Midbrain (tissue), 1 donor: ENCODE results near the gene UNG.
"Not testable (repeated sequence)": the region's sequence is repeated elsewhere in the genome, so short reads cannot be mapped to it uniquely, and the experiment has no call there.

Experiments
- DNase-seq: peaks from one replicate; lab custom pipeline; 2025; lab: John Stamatoyannopoulos, UW

The UNG gene

GRCh38 chr12:109097435-109098182, at the start of gene UNG:
Gene UNG (plus strand): TSS chr12:109097597. CDS start chr12:109097680, 83 bp downstream.
- DNase-seq: peak; percentile 97

GRCh38 chr12:109048706-109049105, 48.7 kb upstream of the UNG start:
- DNase-seq: not testable (repeated sequence)

- DNase-seq: not testable (repeated sequence)
Observed at GRCh38 chr12:109049794-109050193, 47.6 kb upstream of the UNG start.

- DNase-seq: no peak
Observed at GRCh38 chr12:109052097-109052413, 45.3 kb upstream of the UNG start.

DNA sequence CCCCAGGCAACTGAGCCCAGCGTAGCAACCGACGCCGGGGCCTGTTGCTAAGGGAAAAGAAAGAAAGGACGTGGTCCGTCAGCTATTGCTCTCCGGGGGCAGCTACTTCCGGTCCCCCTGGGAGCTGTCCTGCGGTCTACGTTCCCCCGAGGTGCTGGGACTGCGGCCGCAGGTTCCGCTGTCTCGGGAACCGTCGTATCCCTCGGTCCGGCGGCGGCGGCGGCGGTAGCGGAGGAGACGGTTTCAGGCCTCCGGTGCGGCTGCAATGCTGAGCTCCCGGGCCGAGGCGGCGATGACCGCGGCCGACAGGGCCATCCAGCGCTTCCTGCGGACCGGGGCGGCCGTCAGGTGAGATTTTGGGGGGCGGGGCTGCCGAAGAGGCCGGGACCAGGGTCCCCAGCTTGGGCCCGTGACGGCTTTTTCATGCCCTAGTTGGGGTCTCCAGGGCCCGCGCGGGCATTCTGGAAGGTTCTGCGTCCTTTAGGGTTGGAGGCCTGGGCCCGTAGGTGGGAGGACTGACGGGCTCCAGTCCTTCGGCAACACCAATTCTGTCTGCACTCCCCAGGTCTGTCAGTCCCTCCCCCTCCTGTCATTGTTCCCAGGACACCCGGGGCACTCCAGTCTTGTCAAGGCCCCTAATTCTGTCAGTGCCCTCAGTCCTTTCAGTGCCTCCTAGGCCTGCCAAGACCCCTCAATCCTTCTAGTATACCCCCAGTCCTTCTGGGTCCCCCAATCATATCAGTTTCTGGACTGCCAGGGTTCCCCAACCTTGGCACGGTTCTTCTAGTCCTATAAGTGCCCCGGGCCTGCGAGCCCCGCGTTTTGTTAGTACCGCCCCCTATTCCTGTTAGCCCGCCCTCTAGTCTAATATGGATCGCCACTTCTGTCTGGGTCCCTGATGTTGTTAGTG, 44.7 kb upstream of the UNG start, which contains the start of gene USP30:
Gene USP30 (plus strand): TSS at position 163 of the 910 bp plus-strand sequence. CDS start 103 bp downstream, at position 266.
- DNase-seq: peak; percentile 88

- DNase-seq: peak; percentile 57
Observed at GRCh38 chr12:109053382-109054123, 43.8 kb upstream of the UNG start.

GRCh38 chr12:109054124-109054513, 43.3 kb upstream of the UNG start:
- not testable (repeated sequence) for DNase-seq

DNA sequence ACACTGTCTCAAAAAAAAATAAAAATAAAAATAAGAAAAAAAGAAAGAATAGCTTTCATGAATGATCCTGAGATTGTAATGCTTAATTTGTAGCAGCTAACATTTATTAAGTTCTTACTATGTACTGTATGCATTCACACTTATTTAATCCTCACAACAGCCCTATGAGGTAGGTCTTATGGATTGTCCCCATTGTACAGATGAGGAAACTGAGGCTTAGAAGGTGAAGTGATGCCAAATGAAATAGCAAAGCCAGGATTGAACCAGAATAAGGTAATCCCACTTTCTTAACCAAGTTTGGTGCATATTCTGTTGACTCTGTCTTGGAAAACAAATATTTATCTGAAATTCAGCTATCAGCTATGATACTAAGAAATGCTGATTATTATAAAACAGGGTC, 42.9 kb upstream of the UNG start:
- no peak for DNase-seq

GRCh38 chr12:109056891-109057290, 40.5 kb upstream of the UNG start:
- peak; percentile 27 for DNase-seq

DNA sequence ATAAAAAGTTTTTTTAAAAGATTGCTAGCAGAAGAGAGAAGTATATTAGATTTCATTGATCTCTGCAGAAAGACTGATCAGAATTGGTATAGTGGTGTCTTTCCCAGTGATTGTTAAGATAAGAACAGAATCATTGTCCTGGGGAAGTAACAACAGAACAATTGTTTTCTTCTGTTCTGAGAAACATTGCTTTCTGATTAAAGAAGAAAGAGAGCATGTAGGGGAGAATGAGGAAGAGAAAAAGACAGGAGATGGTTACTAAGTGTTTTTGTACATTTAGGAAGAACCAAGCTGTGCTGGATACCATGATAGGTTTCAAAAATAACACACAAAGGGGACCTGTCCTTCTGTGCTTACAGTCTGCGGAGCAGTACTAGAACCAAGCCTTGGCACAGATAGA, 40.0 kb upstream of the UNG start:
- peak; percentile 23 for DNase-seq

DNA sequence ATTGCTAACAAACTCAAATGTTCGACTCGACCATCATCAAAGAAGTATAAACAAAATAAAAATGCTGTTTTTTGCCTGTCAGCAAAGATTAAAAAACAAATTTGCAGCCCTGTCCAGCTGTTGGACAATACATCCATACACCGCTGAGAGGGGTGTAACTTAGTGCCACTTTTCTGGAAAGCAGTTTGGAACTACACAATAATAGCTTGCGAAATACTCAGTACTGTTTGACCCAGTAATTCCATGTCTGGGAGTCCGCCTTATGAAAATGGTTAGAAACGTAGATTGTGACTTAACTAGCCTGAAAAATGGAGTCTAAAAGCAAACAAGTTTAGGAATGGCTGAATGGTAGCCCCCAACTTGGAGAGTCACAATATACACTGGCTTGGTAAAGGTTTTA, 38.6 kb upstream of the UNG start:
- no peak for DNase-seq

DNA sequence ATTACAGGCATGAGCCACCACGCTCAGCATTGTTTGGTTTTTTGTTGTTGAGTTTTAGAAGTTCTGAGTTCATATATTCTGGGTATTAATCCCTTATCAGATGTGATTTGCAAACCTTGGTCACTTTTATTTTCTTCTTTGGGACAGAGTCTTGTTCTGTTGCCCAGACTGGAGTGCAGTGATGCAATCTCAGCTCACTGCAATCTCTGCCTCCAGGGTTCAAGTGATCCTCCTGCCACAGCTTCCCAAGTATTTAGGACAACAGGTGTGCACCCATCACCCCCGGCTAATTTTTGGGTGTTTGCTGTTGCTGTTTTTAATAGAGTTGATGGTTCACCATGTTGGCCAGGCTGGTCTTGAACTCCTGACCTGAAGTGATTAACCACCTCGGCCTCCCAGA, 33.3 kb upstream of the UNG start:
- no peak for DNase-seq

- no peak for DNase-seq
Observed at GRCh38 chr12:109065154-109065852, 32.1 kb upstream of the UNG start.

- DNase-seq: no peak
Observed at GRCh38 chr12:109065853-109066193, 31.6 kb upstream of the UNG start.

GRCh38 chr12:109069307-109070271, 27.8 kb upstream of the UNG start:
- no peak for DNase-seq

GRCh38 chr12:109074866-109075265, 22.5 kb upstream of the UNG start:
- DNase-seq: no peak

- DNase-seq: no peak
Observed at GRCh38 chr12:109082751-109083150, 14.6 kb upstream of the UNG start.

DNA sequence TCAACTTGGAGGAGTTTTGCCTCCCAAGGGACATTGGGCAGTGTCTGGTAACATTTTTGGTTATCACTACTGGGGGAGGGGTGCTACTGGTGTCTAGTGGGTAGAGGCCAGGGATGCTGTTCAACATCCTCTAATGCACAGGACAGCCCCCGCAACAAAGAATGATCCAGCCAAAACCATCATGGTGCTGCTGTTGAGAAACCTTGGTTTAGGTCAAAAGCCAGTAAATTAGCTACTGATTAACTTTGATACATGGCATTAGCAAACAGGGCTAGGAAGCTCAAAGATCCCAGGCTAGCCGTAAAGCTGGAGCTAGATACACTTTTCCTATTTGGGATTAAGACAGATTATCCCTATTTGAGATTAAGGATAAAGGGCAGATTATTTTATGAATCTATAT, 13.0 kb upstream of the UNG start:
- no peak for DNase-seq

- DNase-seq: no peak
Observed at GRCh38 chr12:109085590-109085989, 11.8 kb upstream of the UNG start.

DNA sequence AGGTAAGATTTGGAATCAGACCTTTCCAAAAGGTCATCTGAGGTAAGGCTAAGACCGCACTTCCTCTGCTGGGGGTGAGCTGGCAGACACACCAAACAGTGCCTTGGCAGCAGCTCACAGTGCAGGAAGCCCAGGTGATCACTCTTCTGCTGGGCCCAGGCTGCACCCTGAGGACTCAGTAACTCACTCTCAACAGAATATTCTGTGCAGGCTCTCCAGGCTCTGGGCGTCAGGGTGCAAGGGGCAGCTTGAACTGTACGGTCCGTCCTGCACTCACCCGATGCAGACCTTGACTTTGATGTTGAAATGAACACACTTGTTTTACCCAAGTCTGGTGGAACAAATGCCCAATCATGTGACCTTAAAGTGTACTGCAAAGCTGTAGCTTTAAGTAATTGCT, 10.1 kb upstream of the UNG start:
- no peak for DNase-seq

DNA sequence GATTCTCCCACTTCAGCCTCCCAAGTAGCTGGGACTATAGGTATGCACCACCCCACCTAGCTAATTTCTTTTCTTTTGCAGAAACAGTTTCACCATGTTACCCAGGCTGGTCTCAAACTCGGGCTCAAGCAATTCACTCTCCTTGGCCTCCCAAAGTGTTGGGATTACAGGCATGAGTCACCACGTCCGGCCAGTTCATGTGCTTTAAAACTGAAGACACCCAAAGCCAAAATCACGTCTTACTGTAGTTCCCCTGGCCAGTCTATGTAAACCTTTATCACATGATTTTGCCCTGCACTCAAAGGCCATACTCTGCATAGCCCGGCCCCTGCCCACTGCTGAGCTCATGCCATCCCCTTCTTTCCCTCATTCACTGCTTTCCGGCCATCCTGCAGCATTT, 8.6 kb upstream of the UNG start:
- DNase-seq: no peak
